HL-60/S4 (cell line): ENCODE results near the gene BRPF1.

ENCODE experiments used
- in situ Hi-C: fragments of 300-500 bp; cut with MboI; formaldehyde crosslinking; loops from 2 replicates; pipeline ENCODE4 v1.14.3; 2022; ENCODE audit warnings: low sequenced_read_pairs

BRPF1 gene

GRCh38 chr3:9731206-9732079 lies at the start of gene BRPF1:
Gene BRPF1 (plus strand): TSS chr3:9731735. CDS start chr3:9734141, 2,406 bp downstream.
- in situ Hi-C loops = no loop called here

- in situ Hi-C loops = loop anchor here (25.0 kb wide), 1 partner anchor 1055 kb away; no protein-coding TSS in a partner anchor
Measured at GRCh38 chr3:9682096-9682495, 49.4 kb upstream of the BRPF1 start.

GRCh38 chr3:9683426-9683825 lies 48.1 kb upstream of the BRPF1 start:
- in situ Hi-C loops = loop anchor here (25.0 kb wide), 1 partner anchor 1054 kb away; no protein-coding TSS in a partner anchor

- in situ Hi-C loops = loop anchor here (25.0 kb wide), 1 partner anchor 1052 kb away; no protein-coding TSS in a partner anchor
Measured at GRCh38 chr3:9685216-9686049, 46.1 kb upstream of the BRPF1 start.

- in situ Hi-C loops = loop anchor here (25.0 kb wide), 1 partner anchor 1051 kb away; no protein-coding TSS in a partner anchor
Measured at GRCh38 chr3:9686050-9686550, 45.4 kb upstream of the BRPF1 start.

GRCh38 chr3:9686703-9687102 lies 44.8 kb upstream of the BRPF1 start:
- in situ Hi-C loops = loop anchor here (25.0 kb wide), 1 partner anchor 1051 kb away; no protein-coding TSS in a partner anchor

GRCh38 chr3:9687514-9687913 lies 44.0 kb upstream of the BRPF1 start:
- in situ Hi-C loops = loop anchor here (25.0 kb wide), 1 partner anchor 1050 kb away; no protein-coding TSS in a partner anchor

- in situ Hi-C loops = loop anchor here (25.0 kb wide), 1 partner anchor 1048 kb away; no protein-coding TSS in a partner anchor
Measured at GRCh38 chr3:9688961-9689360, 42.6 kb upstream of the BRPF1 start.

- in situ Hi-C loops = loop anchor here (25.0 kb wide), 1 partner anchor 1048 kb away; no protein-coding TSS in a partner anchor
Measured at GRCh38 chr3:9689757-9690156, 41.8 kb upstream of the BRPF1 start.

- in situ Hi-C loops = loop anchor here (25.0 kb wide), 1 partner anchor 1047 kb away; no protein-coding TSS in a partner anchor
Measured at GRCh38 chr3:9690451-9691450, 40.8 kb upstream of the BRPF1 start.

GRCh38 chr3:9691636-9692035 lies 39.9 kb upstream of the BRPF1 start:
- in situ Hi-C loops = loop anchor here (25.0 kb wide), 1 partner anchor 1046 kb away; no protein-coding TSS in a partner anchor

GRCh38 chr3:9692416-9692815 lies 39.1 kb upstream of the BRPF1 start:
- in situ Hi-C loops = loop anchor here (25.0 kb wide), 1 partner anchor 1045 kb away; no protein-coding TSS in a partner anchor

- in situ Hi-C loops = loop anchor here (25.0 kb wide), 1 partner anchor 1042 kb away; no protein-coding TSS in a partner anchor
Measured at GRCh38 chr3:9695345-9695744, 36.2 kb upstream of the BRPF1 start.

- in situ Hi-C loops = loop anchor here (25.0 kb wide), 1 partner anchor 1042 kb away; no protein-coding TSS in a partner anchor
Measured at GRCh38 chr3:9695746-9696145, 35.8 kb upstream of the BRPF1 start.

- in situ Hi-C loops = loop anchor here (25.0 kb wide), 1 partner anchor 1041 kb away; no protein-coding TSS in a partner anchor
Measured at GRCh38 chr3:9696480-9697220, 34.9 kb upstream of the BRPF1 start.

GRCh38 chr3:9697892-9698291 lies 33.6 kb upstream of the BRPF1 start:
- in situ Hi-C loops = loop anchor here (25.0 kb wide), 1 partner anchor 1039 kb away; no protein-coding TSS in a partner anchor

- in situ Hi-C loops = loop anchor here (25.0 kb wide), 1 partner anchor 1039 kb away; no protein-coding TSS in a partner anchor
Measured at GRCh38 chr3:9698293-9698692, 33.2 kb upstream of the BRPF1 start.

GRCh38 chr3:9700536-9700935 lies 31.0 kb upstream of the BRPF1 start:
- in situ Hi-C loops = no loop called here
